GM21723 (cell line): ENCODE data around the gene SLC27A5.
"Not testable (repeated sequence)": the region's sequence is repeated elsewhere in the genome, so short reads cannot be mapped to it uniquely, and the experiment has no call there.

ENCODE experiments used
- ATAC-seq: cut with Tn5 transposase; IDR thresholded peaks from one replicate; pipeline ENCODE4 v1.9.1; 2021; ENCODE audit warnings: mild to moderate bottlenecking, moderate library complexity; ENCODE audit not compliant: unreplicated experiment

The SLC27A5 gene

GRCh38 chr19:58471736-58472135, 40.1 kb downstream of the SLC27A5 start:
- no peak for ATAC-seq

DNA sequence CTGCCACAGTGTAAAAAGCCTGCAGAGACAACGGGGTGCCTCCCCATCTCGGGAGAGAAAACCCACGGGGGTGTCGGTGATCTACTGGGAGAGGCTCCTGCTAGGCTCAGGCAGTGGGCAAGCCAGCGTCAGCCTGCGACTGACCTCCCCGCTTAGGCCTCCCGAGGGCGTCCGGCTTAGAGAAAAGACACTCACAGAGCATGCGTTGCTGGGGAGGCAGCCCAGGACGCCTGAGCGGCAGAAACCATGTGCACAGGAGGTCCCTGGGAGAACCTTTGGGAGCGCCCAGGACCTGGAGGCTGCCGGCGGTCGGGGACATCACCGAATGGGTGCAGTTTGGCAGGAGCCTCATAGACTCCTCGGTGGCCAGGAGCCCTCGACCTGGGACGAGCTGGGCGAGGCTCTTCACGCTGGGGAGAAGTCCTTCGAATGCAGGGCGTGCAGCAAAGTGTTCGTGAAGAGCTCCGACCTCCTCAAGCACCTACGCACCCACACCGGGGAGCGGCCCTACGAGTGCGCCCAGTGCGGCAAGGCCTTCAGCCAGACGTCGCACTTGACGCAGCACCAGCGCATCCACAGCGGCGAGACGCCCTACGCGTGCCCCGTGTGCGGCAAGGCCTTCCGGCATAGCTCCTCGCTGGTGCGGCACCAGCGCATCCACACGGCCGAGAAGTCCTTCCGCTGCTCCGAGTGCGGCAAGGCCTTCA, 40.8 kb downstream of the SLC27A5 start:
- ATAC-seq: not testable (repeated sequence)

DNA sequence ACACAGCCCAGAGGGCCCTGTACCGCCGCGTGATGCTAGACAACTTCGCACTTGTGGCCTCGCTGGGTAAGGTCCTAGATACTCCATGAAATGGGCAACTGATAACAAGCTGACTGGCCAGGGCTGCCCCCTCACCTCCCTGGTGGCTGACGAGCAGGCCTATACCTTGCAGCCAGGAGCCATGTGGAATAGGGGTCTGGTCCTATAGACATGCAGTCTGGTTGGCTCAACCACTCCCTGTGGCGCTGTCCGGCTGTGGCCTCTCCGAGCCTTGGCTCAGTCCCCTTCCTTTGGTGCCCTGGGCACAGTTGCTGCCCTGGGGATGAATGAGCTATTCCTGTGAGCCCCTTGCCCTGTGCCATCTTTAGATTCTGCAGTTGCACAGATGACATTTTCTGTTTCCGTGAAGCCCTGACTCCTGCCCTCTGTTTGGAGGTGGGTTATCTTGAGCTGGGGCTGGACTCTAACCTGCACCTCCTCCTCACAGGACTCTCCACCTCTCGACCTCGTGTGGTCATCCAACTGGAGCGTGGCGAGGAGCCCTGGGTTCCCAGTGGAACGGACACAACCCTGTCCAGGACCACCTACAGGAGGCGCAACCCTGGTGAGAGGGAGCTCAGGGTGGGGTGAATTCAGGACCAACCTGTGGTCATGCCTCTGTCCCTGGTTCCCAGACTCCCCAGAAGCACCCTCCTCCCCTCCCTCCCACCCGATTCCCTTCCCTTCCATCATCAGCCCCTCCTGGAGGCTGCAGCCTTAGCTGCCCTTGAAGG, 42.4 kb downstream of the SLC27A5 start:
- no peak for ATAC-seq

DNA sequence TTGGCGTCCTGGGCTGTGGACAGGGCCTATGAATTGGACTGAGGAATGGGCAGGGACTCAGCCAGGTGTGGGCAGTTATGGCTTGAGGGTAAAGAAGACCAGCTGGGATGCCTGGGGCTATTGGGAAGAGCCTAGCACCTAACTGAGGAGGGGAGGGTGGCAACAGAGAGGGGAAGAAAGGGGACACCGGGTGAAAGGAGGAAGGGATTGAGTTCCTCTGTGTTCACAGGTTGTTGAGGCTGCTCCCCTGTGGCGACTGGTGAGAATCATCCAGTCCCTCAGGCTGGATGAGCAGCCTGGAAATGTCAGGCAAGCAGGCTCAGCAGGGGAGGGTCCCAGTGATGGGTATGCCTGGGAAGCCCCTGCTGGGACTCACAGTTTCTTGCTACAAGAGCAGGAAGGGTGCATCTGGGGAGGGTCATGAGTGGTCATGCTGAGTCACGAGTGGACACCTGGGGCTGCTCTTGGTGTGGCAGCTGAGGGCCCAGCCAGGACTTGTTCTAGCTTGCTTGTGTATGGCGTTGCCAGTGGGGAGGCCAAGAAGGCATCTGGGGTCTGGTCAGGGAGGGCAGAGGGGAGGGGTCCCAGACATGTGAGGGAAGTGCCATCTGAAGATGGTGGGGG, 43.5 kb downstream of the SLC27A5 start:
- ATAC-seq: no peak

- ATAC-seq: peak; percentile 86
These were observed 44.8 kb downstream of the SLC27A5 start, which contains the start of gene ZNF324 for GRCh38 chr19:58466760-58467589. Gene ZNF324 (plus strand): TSS chr19:58467080. CDS start chr19:58469186, 2,106 bp downstream.

GRCh38 chr19:58466089-58466759, 45.6 kb downstream of the SLC27A5 start:
- peak; percentile 18 for ATAC-seq

DNA sequence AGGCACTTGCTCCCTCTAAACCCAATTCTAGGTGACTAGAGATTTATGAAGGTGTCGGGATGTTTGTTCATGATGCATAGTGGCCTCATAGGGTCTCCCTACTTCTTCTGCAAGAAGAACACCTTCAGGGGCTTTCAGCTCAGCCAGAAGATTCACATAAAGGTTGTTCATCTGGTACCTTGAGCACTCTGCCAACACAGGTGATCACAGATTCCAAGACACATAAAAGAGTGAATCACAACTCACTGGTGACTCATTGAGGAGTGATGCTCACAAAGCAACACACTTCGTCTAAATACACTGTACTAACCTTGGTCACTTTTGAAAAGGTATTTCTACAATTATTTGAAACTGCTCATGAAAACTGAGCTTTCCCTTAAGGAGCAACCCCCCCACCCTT, 51.8 kb downstream of the SLC27A5 start:
- no peak for ATAC-seq

DNA sequence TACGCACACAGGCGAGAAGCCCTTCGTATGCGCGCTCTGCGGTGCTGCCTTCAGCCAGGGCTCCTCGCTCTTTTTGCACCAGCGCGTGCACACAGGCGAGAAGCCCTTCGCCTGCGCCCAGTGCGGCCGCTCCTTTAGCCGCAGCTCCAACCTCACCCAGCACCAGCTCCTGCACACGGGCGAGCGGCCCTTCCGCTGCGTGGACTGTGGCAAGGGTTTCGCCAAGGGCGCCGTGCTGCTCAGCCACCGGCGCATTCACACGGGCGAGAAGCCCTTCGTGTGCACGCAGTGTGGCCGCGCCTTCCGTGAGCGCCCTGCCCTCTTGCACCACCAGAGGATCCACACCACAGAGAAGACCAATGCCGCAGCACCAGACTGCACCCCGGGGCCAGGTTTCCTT, 55.7 kb downstream of the SLC27A5 start:
- no peak for ATAC-seq

DNA sequence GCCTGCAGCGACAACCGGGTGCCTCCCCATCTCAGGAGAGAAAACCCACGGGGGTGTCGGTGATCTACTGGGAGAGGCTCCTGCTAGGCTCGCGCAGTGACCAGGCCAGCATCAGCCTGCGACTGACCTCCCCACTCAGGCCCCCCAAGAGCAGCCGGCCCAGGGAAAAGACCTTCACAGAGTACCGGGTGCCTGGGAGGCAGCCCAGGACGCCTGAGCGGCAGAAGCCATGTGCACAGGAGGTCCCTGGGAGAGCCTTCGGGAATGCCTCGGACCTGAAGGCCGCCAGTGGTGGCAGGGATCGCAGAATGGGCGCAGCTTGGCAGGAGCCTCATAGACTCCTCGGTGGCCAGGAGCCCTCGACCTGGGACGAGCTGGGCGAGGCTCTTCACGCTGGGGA, 56.5 kb downstream of the SLC27A5 start:
- no peak for ATAC-seq

- ATAC-seq: no peak
These were observed 58.0 kb downstream of the SLC27A5 start for GRCh38 chr19:58453743-58454142.

GRCh38 chr19:58451358-58452101, 60.3 kb downstream of the SLC27A5 start, which contains the start of gene ZNF324B:
Gene ZNF324B (plus strand): TSS chr19:58451622. CDS start chr19:58453702, 2,080 bp downstream.
- ATAC-seq: peak; percentile 94

DNA sequence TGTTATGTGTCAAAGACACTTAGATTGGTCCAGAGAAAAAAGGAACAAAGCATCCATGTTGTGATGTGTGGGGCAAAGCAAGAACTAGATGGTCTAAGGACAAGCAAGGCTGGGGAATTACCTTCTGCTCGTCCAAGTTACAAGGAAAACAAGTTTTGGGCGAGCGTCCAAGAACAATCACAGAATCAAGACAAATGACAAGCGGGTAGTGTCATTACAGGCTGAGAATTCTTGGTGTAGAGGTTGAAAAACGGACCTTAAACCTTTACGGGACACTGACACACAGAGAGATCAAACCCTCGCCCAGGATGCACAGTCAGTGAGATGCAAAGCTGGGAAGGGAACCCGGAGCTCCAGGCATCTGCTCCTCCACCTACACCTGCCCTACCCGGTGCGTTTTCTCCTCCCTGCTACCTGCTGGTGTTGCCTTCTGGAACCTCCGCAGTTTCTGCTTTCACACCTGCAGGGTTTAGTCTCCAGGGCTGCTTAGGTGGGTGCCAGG, 60.9 kb downstream of the SLC27A5 start:
- peak; percentile 12 for ATAC-seq

DNA sequence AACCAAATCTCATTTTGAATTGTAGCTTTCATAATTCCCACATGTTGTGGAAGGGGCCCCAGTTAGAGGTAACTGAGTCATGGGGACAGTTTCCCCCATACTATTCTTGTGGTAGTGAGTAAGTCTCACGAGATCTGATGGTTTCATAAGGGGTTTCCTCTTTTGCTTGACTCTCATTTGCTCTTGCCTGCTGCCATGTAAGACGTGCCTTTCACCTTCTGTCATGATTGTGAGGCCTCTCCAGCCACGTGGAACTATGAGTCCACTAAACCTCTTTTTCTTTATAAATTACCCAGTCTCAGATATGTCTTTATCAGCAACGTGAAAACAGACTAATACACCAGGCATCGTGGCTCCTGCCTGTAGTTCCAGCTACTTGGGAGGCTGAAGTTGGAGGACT, 61.8 kb downstream of the SLC27A5 start:
- ATAC-seq: not testable (repeated sequence)

DNA sequence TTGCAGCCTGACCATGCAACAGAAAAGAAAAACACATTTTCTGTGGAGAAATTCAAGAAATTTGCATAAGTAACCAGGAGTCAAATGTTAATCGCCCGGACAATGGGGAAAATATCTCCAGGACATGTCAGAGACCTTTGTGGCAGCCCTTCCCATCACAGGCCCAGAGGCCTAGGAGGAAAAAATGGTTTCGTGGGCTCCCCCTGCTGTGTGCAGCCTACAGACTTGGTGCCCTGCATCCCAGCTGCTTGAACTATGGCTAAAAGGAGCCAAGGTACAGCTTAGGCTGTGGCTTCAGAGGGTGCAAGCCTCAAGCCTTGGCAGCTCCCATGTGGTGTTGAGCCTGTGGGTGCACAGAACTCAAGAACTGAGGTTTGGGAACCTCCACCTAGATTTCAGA, 62.9 kb downstream of the SLC27A5 start:
- ATAC-seq: not testable (repeated sequence)
